ENCODE measurements around the gene CLCN2.
"Not testable (repeated sequence)": the region's sequence is repeated elsewhere in the genome, so short reads cannot be mapped to it uniquely, and the experiment has no call there.

CLCN2 gene

GRCh38 chr3:184347321-184348056 is 13.9 kb downstream of the CLCN2 start:
- DNase-seq (ENCODE audit: extremely low read depth in 1 of 2, low read depth in 1 of 2) = no peak

- no peak for DNase-seq (ENCODE audit: extremely low read depth in 1 of 2, low read depth in 1 of 2)
Observed at GRCh38 chr3:184346480-184347190, 14.8 kb downstream of the CLCN2 start.

GRCh38 chr3:184345317-184346144 is 15.9 kb downstream of the CLCN2 start:
- no peak for DNase-seq (ENCODE audit: extremely low read depth in 1 of 2, low read depth in 1 of 2)

DNA sequence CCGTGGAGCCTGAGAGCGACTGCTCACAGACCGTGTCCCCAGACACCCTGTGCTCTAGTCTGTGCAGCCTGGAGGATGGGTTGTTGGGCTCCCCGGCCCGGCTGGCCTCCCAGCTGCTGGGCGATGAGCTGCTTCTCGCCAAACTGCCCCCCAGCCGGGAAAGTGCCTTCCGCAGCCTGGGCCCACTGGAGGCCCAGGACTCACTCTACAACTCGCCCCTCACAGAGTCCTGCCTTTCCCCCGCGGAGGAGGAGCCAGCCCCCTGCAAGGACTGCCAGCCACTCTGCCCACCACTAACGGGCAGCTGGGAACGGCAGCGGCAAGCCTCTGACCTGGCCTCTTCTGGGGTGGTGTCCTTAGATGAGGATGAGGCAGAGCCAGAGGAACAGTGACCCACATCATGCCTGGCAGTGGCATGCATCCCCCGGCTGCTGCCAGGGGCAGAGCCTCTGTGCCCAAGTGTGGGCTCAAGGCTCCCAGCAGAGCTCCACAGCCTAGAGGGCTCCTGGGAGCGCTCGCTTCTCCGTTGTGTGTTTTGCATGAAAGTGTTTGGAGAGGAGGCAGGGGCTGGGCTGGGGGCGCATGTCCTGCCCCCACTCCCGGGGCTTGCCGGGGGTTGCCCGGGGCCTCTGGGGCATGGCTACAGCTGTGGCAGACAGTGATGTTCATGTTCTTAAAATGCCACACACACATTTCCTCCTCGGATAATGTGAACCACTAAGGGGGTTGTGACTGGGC is 16.7 kb downstream of the CLCN2 start:
- no peak for DNase-seq (ENCODE audit: extremely low read depth in 1 of 2, low read depth in 1 of 2)

- no peak for DNase-seq (ENCODE audit: extremely low read depth in 1 of 2, low read depth in 1 of 2)
Observed at GRCh38 chr3:184343200-184343876, 18.1 kb downstream of the CLCN2 start.

DNA sequence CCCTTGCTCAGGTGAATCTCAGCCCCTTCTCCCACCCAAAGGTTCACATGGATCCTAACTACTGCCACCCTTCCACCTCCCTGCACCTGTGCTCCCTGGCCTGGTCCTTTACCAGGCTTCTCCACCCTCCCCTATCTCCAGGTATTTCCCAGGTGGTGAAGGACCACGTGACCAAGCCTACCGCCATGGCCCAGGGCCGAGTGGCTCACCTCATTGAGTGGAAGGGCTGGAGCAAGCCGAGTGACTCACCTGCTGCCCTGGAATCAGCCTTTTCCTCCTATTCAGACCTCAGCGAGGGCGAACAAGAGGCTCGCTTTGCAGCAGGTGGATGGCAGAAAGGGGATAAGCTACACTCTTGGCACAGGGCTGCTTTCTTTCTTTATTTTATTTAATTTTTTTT is 19.5 kb downstream of the CLCN2 start:
- no peak for DNase-seq (ENCODE audit: extremely low read depth in 1 of 2, low read depth in 1 of 2)

DNA sequence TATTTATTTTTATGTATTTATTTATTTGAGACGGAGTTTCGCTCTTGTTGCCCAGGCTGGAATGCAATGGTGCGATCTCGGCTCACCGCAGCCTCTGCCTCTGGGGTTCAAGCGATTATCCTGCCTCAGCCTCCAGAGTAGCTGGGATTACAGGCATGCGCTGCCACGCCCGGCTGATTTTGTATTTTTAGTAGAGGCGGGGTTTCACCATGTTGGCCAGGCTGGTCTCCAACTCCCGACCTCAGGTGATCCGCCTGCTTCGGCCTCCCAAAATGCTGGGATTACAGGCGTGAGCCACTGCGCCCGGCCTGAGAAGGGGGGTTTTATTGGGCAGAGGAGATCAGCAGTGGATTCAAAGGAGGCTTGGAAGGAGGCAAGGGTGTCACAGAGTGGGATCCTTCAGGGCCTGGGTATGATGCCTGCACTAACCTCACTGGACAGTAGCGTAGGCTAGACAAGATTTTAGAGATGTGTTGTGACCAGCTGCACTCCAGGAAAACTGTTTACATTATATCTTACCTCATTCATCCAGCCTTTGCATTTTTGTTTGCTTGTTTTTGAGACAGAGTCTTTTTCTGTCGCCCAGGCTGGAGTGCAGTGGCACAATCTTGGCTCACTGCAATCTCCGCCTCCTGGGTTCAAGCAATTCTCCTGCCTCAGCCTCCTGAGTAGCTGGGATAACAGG is 21.8 kb downstream of the CLCN2 start:
- not testable (repeated sequence) for DNase-seq (ENCODE audit: extremely low read depth in 1 of 2, low read depth in 1 of 2)

DNA sequence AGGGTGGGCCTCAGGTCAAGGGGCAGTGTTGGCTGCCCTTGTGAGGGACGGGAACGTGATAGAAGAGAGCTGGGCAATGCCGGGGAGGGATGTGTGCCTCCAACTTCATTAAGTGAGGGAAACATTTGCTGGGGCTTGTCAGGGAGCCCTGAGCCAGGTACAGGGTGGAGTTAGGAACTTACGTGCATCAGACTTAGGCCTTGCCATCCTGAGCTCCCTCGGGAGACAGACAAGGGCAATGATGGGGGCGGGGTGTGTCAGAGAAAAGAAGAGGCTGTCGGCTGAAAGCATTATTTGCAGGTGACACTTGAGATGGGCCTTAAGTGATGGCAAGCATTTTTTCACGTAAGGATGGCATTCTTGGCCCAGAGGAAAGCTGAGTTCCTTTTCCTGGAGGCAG is 22.4 kb downstream of the CLCN2 start:
- DNase-seq (ENCODE audit: extremely low read depth in 1 of 2, low read depth in 1 of 2) = no peak

DNA sequence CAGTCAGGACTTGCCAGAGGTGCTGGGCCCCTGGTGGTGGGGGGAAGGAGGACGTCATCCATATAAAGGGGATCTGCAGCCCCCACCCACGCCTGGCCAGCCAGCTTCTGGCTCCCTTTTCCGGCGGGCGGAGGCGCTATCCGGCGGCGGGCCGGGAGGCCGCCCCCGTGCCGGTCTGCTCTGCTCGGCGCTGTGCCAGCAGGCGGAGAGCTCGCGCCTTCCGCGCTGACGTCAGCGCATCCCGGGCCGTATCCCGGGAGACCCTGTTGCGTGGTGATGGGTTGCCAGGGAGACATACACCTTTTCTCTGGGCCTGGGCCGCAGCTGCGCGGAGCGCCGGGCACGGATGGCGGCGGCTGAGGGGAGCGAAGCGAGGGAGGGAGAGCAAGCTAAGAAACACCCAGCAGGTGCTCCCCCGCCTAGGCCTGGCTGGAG is 22.9 kb downstream of the CLCN2 start:
- DNase-seq (ENCODE audit: extremely low read depth in 1 of 2, low read depth in 1 of 2) = no peak

DNA sequence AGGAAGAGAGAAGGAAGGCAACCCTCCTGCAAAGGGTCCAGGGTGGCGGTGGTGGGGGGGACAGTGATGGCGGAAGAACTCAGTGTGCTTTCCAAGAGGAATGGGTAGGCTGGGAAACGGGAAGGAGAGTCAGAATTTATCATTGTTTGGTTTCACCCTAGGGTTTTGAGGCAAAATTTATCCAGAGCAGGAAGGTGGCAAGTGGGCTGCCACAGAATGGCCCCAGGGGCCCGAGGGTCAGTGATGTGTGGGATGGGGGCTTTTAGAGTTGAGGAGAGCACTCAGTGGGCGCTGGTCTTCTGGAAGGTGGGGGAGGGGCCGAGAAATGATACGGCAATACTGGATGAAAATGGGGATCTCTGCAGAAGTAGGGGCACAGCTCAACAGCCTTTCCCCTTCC is 23.4 kb downstream of the CLCN2 start:
- DNase-seq (ENCODE audit: extremely low read depth in 1 of 2, low read depth in 1 of 2) = no peak

DNA sequence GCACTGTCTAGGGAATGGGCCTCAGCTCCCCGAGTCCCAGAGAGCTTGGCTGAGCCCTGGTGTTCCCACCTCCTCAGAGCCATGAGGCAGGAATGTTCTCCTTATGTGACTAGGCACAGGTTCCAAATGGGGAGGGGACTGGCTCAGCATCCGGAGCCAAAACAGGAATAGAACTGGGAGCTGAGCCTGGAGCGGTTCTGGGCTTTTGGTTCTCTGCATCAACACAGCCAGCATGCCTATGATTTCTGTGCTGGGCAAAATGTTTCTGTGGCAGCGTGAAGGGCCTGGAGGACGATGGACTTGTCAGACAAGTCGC is 24.0 kb downstream of the CLCN2 start, which contains the start of gene FAM131A:
FAM131A (plus strand) TSS at position 202 of the 316 bp plus-strand sequence; CDS start at position 233, 31 bp downstream.
- DNase-seq (ENCODE audit: extremely low read depth in 1 of 2, low read depth in 1 of 2) = no peak

DNA sequence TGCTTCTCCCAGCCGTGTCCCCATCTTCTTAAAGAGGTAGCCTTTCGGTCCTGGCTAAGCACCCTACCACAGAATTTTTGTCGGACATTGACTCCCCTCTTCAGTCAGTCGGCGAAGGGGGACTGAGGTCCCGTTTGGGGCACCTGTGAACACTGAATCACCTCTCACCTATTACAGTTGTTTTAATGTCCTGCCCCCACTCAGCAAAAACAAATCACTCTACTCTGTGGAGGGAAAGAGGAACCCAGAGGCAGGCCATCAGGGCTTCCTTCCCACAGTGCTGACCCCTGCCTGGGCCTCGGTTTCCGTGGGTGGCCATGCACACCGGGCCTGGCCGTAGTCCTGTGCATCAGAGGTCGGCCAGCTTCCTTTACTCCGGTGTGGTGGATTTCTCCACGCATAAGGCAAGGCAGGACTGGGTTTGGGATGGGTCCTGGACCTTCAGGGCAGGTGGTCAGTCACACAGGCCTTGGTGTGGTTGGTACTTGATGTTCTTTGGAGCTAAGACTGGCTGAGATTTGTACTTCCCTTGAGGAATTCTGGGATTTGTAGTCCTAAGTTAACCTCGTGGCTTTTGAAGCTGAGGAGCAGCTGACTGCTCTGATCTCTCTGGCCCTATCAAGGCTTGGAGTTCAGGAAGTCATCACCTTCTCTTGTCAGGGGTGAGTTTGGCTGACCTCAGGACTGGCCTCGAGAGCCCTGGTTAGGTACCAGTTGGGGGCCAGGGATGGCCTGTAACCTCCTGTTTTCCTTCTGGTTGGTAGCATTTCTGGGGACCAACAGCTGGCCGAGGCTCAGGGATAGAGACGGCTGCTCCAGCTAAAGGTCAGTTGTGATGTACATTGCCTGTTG is 24.6 kb downstream of the CLCN2 start:
- no peak for DNase-seq (ENCODE audit: extremely low read depth in 1 of 2, low read depth in 1 of 2)

- peak; percentile 63 to 89 for DNase-seq (ENCODE audit: extremely low read depth in 1 of 2, low read depth in 1 of 2)
Observed at GRCh38 chr3:184335661-184336546, 25.5 kb downstream of the CLCN2 start.

DNA sequence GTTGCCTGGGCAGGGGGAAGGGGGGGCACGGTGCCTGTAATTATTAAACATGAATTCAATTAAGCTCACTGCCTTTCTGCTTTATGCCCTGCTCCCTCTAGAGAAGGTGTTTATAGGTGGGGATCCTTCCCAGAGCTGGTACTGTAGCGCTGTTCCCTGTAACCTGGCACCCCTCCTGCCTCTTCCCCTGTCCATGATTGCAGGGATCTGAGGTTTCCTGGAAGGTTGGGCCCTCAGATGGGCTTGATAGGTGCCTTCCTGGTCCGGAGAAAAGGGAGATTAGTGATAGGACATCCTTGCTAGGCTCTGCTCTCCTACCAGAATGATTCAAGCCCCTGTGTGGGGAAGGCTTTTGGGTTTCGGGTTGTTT is 26.1 kb downstream of the CLCN2 start:
- no peak for DNase-seq (ENCODE audit: extremely low read depth in 1 of 2, low read depth in 1 of 2)

DNA sequence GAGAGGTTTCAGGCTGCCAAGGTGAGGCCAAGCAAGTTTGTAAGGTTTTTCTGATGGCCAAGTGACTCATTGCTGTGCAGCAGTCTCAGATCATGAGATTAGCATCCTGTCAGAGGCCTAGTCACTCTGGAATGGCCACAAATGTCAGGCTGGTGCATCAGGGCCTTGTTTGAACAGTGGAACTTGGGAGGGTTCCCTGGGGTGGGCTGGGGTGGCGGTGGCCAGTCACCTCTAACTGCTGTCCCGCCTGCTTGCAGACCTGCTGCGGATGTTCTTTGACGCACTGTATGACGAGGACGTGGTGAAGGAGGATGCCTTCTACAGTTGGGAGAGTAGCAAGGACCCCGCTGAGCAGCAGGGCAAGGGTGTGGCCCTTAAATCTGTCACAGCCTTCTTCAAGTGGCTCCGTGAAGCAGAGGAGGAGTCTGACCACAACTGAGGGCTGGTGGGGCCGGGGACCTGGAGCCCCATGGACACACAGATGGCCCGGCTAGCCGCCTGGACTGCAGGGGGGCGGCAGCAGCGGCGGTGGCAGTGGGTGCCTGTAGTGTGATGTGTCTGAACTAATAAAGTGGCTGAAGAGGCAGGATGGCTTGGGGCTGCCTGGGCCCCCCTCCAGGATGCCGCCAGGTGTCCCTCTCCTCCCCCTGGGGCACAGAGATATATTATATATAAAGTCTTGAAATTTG is 26.8 kb downstream of the CLCN2 start:
- peak in 1 of 2 donors; percentile 20 for DNase-seq (ENCODE audit: extremely low read depth in 1 of 2, low read depth in 1 of 2)

- DNase-seq (ENCODE audit: extremely low read depth in 1 of 2, low read depth in 1 of 2) = no peak
Observed at GRCh38 chr3:184333700-184334099, 27.7 kb downstream of the CLCN2 start.

- DNase-seq (ENCODE audit: extremely low read depth in 1 of 2, low read depth in 1 of 2) = no peak
Observed at GRCh38 chr3:184333190-184333589, 28.2 kb downstream of the CLCN2 start.
